HepG2 (cell line): Measurements from ENCODE around the gene ANO1. TPM values are rescaled to one million over a fixed set of nuclear protein-coding genes. Genes with fewer than 3 reads are reported as not detected.

Experiments used
- ATAD3A ChIP-seq: sonication (generic); formaldehyde crosslinking; IDR thresholded peaks from 2 replicates; pipeline ENCODE4 v1.4.0; 2020; ENCODE audit warnings: missing genetic modification reagents
- DNMT1 ChIP-seq: sonication (generic); formaldehyde crosslinking; IDR thresholded peaks from 2 replicates; pipeline ENCODE4 v1.5.1; 2020; ENCODE audit warnings: mild to moderate bottlenecking, missing genetic modification reagents
- FOSL1 ChIP-seq: sonication (generic); formaldehyde crosslinking; IDR thresholded peaks from 2 replicates; pipeline ENCODE4 v1.9.0; 2021; ENCODE audit warnings: missing genetic modification reagents, borderline replicate concordance
- FOSL2 ChIP-seq: sonication (generic); formaldehyde crosslinking; IDR thresholded peaks from 2 replicates; pipeline ENCODE4 v1.4.0; 2020; ENCODE audit warnings: missing genetic modification reagents
- GTF2F1 ChIP-seq: fragments of 150-350 bp; IDR thresholded peaks from 2 replicates; pipeline ENCODE4 v1.6.1; 2014; ENCODE audit warnings: low read length
- HCFC1 ChIP-seq: fragments of 150-350 bp; IDR thresholded peaks from 2 replicates; pipeline ENCODE4 v1.6.1; 2014; ENCODE audit warnings: low read depth, low read length
- HNRNPLL ChIP-seq: fragments of 200-400 bp; formaldehyde crosslinking; IDR thresholded peaks from 2 replicates; pipeline ENCODE4 v1.6.1; 2017; ENCODE audit warnings: mild to moderate bottlenecking, low read depth, low read length; ENCODE audit not compliant: poor library complexity, severe bottlenecking
- KDM5A ChIP-seq: fragments of 200-600 bp; sonication (generic); IDR thresholded peaks from 2 replicates; pipeline ENCODE4 v1.7.0; 2018; ENCODE audit warnings: antibody characterized with exemption, mild to moderate bottlenecking, low read length, borderline replicate concordance
- KLF15 ChIP-seq: sonication (generic); formaldehyde crosslinking; IDR thresholded peaks from 2 replicates; pipeline ENCODE4 v1.8.1; 2023; ENCODE audit warnings: borderline replicate concordance, mild to moderate bottlenecking, inconsistent platforms, missing genetic modification reagents, mixed read lengths
- MAFG ChIP-seq: sonication (generic); formaldehyde crosslinking; IDR thresholded peaks from 2 replicates; pipeline ENCODE4 v1.5.1; 2020; ENCODE audit warnings: mild to moderate bottlenecking, missing genetic modification reagents
- MYC ChIP-seq: sonication (generic); formaldehyde crosslinking; IDR thresholded peaks from 2 replicates; pipeline ENCODE4 v1.9.0; 2021; ENCODE audit warnings: missing genetic modification reagents, borderline replicate concordance
- NFE2 ChIP-seq: sonication (generic); formaldehyde crosslinking; IDR thresholded peaks from 2 replicates; pipeline ENCODE4 v1.4.0; 2020; ENCODE audit warnings: missing genetic modification reagents
- NR2C2 ChIP-seq: sonication (generic); formaldehyde crosslinking; IDR thresholded peaks from 2 replicates; pipeline ENCODE4 v1.4.0; 2020; ENCODE audit warnings: missing genetic modification reagents, mild to moderate bottlenecking, moderate library complexity, borderline replicate concordance
- PHF8 ChIP-seq: sonication (generic); formaldehyde crosslinking; IDR thresholded peaks from 2 replicates; pipeline ENCODE4 v1.5.0; 2020; ENCODE audit warnings: missing genetic modification reagents
- POLR2AphosphoS5 ChIP-seq: IDR thresholded peaks from 2 replicates; pipeline ENCODE4 v1.6.1; 2012; ENCODE audit warnings: low read depth, low read length
- PPARG ChIP-seq: conservative IDR thresholded peaks from 2 replicates; pipeline ENCODE4 v1.6.1; 2016; ENCODE audit warnings: missing biosample characterization, missing genetic modification reagents
- SIN3B ChIP-seq: fragments of 150-350 bp; IDR thresholded peaks from 2 replicates; pipeline ENCODE4 v1.6.1; 2014; ENCODE audit warnings: low read length
- SNAI1 ChIP-seq: sonication (generic); formaldehyde crosslinking; IDR thresholded peaks from 2 replicates; pipeline ENCODE4 v1.5.0; 2020; ENCODE audit warnings: mild to moderate bottlenecking, missing genetic modification reagents, borderline replicate concordance
- SP4 ChIP-seq: sonication (generic); formaldehyde crosslinking; IDR thresholded peaks from 2 replicates; pipeline ENCODE4 v1.8.1; 2023; ENCODE audit warnings: mild to moderate bottlenecking, missing genetic modification reagents
- SRSF1 ChIP-seq: fragments of 200-400 bp; formaldehyde crosslinking; optimal IDR thresholded peaks from 2 replicates; pipeline ENCODE3; 2017; ENCODE audit warnings: mild to moderate bottlenecking, low read depth, low read length, moderate library complexity
- U2AF1 ChIP-seq: fragments of 200-400 bp; formaldehyde crosslinking; optimal IDR thresholded peaks from 2 replicates; pipeline ENCODE3; 2017; ENCODE audit warnings: mild to moderate bottlenecking, low read depth, low read length
- ZFP36L1 ChIP-seq: sonication (generic); formaldehyde crosslinking; IDR thresholded peaks from 2 replicates; pipeline ENCODE4 v1.8.0; 2022; ENCODE audit warnings: mild to moderate bottlenecking, missing genetic modification reagents, moderate library complexity
- ZFY ChIP-seq: sonication (generic); formaldehyde crosslinking; IDR thresholded peaks from 2 replicates; pipeline ENCODE4 v1.4.0; 2020; ENCODE audit warnings: missing genetic modification reagents
- ZNF12 ChIP-seq: sonication (generic); formaldehyde crosslinking; IDR thresholded peaks from 2 replicates; pipeline ENCODE4 v1.5.0; 2020; ENCODE audit warnings: missing genetic modification reagents
- ZNF17 ChIP-seq: sonication (generic); formaldehyde crosslinking; IDR thresholded peaks from 2 replicates; pipeline ENCODE4 v1.5.0; 2020; ENCODE audit warnings: mild to moderate bottlenecking, missing genetic modification reagents
- ZNF180 ChIP-seq: sonication (generic); formaldehyde crosslinking; IDR thresholded peaks from 2 replicates; pipeline ENCODE4 v1.4.0; 2020; ENCODE audit warnings: low read depth, missing genetic modification reagents, borderline replicate concordance
- ZNF235 ChIP-seq: sonication (generic); formaldehyde crosslinking; IDR thresholded peaks from 2 replicates; pipeline ENCODE4 v1.8.1; 2023; ENCODE audit warnings: mild to moderate bottlenecking, missing genetic modification reagents, borderline replicate concordance
- ZNF564 ChIP-seq: sonication (generic); formaldehyde crosslinking; IDR thresholded peaks from 2 replicates; pipeline ENCODE4 v1.8.1; 2023; ENCODE audit warnings: mild to moderate bottlenecking, missing genetic modification reagents
- ZNF589 ChIP-seq: sonication (generic); formaldehyde crosslinking; conservative IDR thresholded peaks from 2 replicates; pipeline ENCODE4 v1.8.0; 2022; ENCODE audit warnings: mild to moderate bottlenecking, moderate library complexity, missing genetic modification reagents
- ZNF615 ChIP-seq: sonication (generic); formaldehyde crosslinking; IDR thresholded peaks from 2 replicates; pipeline ENCODE4 v1.5.0; 2020; ENCODE audit warnings: mild to moderate bottlenecking, missing genetic modification reagents, borderline replicate concordance
- ZNF782 ChIP-seq: sonication (generic); formaldehyde crosslinking; IDR thresholded peaks from 2 replicates; pipeline ENCODE4 v1.4.0; 2020; ENCODE audit warnings: missing genetic modification reagents, mild to moderate bottlenecking, borderline replicate concordance
- polyA plus RNA-seq, 8 experiments: library from polyadenylated mRNA; depleted of rRNA in 3 of 8; stranded (reverse) in 7 of 8; unstranded in 1 of 8; fragments of >200 nt; fragmentation: Illumina TruSeq in 4 of 8; extraction: Trizol in 4 of 8; gene quantifications; 2 replicates each; pipeline versions ENCODE4 v1.2.1 to v1.2.3, GENCODE V29; 2011 to 2016; ENCODE audit warnings: low read depth in 4 of 8, missing spikeins in 1 of 8, mixed read lengths in 1 of 8; ENCODE audit not compliant: insufficient read depth in 1 of 8
- total RNA-seq, 5 experiments: library from RNA; depleted of rRNA; stranded (reverse); fragments of >200 nt; fragmentation: Illumina TruSeq; extraction: Trizol; gene quantifications; 2 replicates each; pipeline ENCODE4 v1.2.3, GENCODE V29; 2016; ENCODE audit warnings: low read depth in 1 of 5
- TF ChIP-seq, protein P1 (sequence below): sonication (generic); formaldehyde crosslinking; IDR thresholded peaks from 2 replicates; pipeline ENCODE4 v1.5.0; 2020; ENCODE audit warnings: mild to moderate bottlenecking, missing genetic modification reagents, moderate library complexity

The ANO1 gene
- total and polyA plus RNA-seq, 2 of the 13 experiments (the other 11 are each of a cell fraction or from before 2014, with no cell fraction given), result not detected

DNA sequence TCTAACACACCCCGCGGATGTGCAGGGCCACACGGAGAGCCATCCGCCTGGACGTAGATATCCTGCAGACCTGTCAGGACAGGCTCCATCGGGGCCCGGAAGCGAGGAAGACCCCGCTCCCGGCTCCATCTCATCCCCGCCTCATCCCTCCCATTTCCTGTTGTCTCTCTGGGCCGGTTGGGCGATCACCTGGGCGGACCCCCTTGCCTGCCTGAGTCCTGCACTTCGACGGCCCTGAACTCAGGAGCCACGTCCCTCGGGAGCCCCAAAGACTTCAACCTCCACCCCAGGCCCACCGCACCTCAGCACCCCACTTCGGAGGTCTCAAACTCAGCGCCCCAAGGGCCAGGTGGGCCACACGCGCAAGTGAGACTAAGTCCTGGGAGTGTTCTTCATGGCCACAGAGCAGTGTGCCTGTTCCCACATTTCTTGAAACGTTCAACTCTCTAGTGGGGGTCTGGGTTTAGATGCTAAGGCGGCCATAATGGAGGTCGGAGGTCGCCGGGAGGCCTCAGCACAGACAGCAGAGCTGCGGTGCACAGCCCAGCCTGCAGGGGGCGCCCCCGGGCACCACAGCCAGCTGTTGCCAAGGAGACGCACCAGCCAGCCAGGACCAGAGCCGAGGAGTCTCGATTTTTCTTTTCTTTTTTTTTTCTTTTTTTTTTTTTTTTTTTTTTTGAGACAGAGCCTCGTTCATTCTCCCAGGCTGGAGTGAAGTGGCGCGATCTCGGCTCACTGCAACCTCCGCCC, 99.0 kb downstream of the ANO1 start (continued):
- TF ChIP-seq ZFY (CRISPR knock-in tag) (no peak), MAFG (CRISPR knock-in tag) (no peak), FOSL2 (no peak), PPARG (CRISPR knock-in tag) (peak; percentile 67; the same call in 1 of the 2 replicates), HCFC1 (no peak), ZNF180 (no peak), KLF15 (CRISPR knock-in tag) (no peak), POLR2AphosphoS5 (no peak), ZNF782 (CRISPR knock-in tag) (no peak), KDM5A (no peak), ZFP36L1 (CRISPR knock-in tag) (no peak), ZNF589 (CRISPR knock-in tag) (no peak), ZNF615 (no peak), ZNF17 (CRISPR knock-in tag) (no peak), GTF2F1 (no peak), SP4 (no peak), SRSF1 (no peak), FOSL1 (CRISPR knock-in tag) (no peak), NR2C2 (CRISPR knock-in tag) (peak; percentile 35; the same call in 1 of the 2 replicates), MYC (CRISPR knock-in tag) (no peak), SNAI1 (CRISPR knock-in tag) (no peak), SIN3B (no peak), ZNF564 (CRISPR knock-in tag) (no peak), HNRNPLL (peak; percentile 26), ATAD3A (CRISPR knock-in tag) (no peak), PHF8 (CRISPR knock-in tag) (no peak), NFE2 (no peak), U2AF1 (no peak), ZNF235 (CRISPR knock-in tag) (no peak), ZNF12 (CRISPR knock-in tag) (no peak), DNMT1 (CRISPR knock-in tag) (no peak)
- TF ChIP-seq, protein P1, sequence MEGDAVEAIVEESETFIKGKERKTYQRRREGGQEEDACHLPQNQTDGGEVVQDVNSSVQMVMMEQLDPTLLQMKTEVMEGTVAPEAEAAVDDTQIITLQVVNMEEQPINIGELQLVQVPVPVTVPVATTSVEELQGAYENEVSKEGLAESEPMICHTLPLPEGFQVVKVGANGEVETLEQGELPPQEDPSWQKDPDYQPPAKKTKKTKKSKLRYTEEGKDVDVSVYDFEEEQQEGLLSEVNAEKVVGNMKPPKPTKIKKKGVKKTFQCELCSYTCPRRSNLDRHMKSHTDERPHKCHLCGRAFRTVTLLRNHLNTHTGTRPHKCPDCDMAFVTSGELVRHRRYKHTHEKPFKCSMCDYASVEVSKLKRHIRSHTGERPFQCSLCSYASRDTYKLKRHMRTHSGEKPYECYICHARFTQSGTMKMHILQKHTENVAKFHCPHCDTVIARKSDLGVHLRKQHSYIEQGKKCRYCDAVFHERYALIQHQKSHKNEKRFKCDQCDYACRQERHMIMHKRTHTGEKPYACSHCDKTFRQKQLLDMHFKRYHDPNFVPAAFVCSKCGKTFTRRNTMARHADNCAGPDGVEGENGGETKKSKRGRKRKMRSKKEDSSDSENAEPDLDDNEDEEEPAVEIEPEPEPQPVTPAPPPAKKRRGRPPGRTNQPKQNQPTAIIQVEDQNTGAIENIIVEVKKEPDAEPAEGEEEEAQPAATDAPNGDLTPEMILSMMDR (CRISPR knock-in tag), result peak; percentile 66
